Stomach (tissue), 4 donors: ENCODE results near the gene PROB1.

Experiments used
- POLR2A ChIP-seq, 4 donors: fragments of 450-650 bp; IDR thresholded peaks; one replicate each; pipeline ENCODE4 v1.6.1; 2016; ENCODE audit warnings: antibody characterized with exemption in 4 of 4, control low read depth in 2 of 4, mild to moderate bottlenecking in 1 of 4, moderate library complexity in 1 of 4
- POLR2AphosphoS5 ChIP-seq, 3 donors: sonication (generic); formaldehyde crosslinking; IDR thresholded peaks; one replicate each; pipeline ENCODE4 v1.6.1; 2016; ENCODE audit warnings: antibody characterized with exemption in 3 of 3
- TF ChIP-seq, protein P1 (sequence below), 7 experiments: fragments of 450-650 bp in 4 of 7; fragments of 200-600 bp in 3 of 7; sonication (generic) in 3 of 7; IDR thresholded peaks; one replicate each; pipeline ENCODE4 v1.5.1; 2016 to 2019; ENCODE audit warnings: antibody characterized with exemption in 7 of 7, control low read depth in 2 of 7, mild to moderate bottlenecking in 1 of 7

DNA sequence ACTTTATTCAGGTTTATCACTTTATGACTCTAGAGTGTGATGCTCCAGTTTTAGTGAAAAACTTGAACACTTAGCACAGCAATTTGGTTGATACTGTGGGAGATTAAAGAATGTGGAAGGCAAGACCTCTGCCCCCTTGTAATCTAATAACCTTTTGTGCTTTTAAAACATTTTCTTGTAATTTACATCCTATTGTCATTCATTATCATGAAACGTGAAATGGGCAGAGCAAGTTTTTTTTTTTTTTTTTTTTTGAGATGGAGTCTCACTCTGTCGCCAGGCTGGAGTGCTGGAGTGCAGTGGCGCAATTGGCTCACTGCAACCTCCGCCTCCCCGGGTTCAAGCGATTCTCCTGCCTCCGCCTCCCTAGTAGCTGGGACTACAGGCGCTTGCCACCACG is 51.4 kb downstream of the PROB1 start:
- TF ChIP-seq, protein P1, sequence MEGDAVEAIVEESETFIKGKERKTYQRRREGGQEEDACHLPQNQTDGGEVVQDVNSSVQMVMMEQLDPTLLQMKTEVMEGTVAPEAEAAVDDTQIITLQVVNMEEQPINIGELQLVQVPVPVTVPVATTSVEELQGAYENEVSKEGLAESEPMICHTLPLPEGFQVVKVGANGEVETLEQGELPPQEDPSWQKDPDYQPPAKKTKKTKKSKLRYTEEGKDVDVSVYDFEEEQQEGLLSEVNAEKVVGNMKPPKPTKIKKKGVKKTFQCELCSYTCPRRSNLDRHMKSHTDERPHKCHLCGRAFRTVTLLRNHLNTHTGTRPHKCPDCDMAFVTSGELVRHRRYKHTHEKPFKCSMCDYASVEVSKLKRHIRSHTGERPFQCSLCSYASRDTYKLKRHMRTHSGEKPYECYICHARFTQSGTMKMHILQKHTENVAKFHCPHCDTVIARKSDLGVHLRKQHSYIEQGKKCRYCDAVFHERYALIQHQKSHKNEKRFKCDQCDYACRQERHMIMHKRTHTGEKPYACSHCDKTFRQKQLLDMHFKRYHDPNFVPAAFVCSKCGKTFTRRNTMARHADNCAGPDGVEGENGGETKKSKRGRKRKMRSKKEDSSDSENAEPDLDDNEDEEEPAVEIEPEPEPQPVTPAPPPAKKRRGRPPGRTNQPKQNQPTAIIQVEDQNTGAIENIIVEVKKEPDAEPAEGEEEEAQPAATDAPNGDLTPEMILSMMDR (IDR thresholded peaks at IDR 0.05) = no peak
- no peak for TF ChIP-seq POLR2AphosphoS5 (IDR thresholded peaks at IDR 0.05)
- TF ChIP-seq POLR2A (IDR thresholded peaks at IDR 0.05) = no peak
